LHCN-M2 (cell line): Measurements from ENCODE around the gene KSR2. TPM values are rescaled to one million over a fixed set of nuclear protein-coding genes. Genes with fewer than 3 reads are reported as not detected.

ENCODE experiments used
- DNase-seq: peaks from one replicate; pipeline ENCODE4 v3.0.0-alpha.2; 2012; ENCODE audit warnings: low read depth
- total RNA-seq: library from RNA; depleted of rRNA; stranded (reverse); fragments of >200 nt; gene quantifications from 2 replicates; pipeline ENCODE4 v1.2.3, GENCODE V29; 2014; rRNA removed

Gene KSR2
- total RNA-seq, 1 experiment from 2014 or later, result under 0.01 TPM

DNA sequence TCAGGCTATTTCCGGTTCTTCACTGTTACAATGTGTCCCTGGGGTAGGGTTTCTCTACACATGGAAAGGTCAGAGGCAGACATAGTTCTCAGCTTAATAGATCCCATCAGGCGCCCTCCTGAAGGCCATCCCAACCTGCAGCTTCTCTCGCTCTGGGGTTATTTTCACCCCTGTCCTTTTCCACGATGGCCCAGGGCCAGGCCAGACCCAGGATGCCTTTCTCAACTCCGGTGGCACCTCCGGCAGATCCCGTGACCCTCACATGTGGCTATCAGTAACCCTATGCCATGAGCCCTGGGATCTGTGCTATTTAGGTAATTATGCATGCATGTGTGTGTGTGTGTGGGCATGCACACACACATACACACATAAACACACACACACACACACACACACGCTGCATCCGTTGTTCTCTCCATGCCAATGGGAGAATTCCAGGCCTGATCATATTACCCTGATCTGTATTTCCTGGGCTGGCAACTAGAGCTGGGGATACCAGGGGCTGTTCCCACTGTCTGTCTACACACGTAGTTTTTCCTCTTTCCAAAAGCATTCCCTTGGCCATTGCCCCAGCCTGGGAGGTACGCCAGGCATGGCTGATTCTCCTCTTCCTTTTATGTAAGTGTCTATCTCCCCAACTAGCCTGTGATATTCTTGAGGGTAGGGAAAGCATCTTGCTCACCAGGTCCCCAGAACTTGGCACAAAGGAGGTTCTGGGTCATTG, 556.2 kb downstream of the KSR2 start:
- DNase-seq, result no peak

DNA sequence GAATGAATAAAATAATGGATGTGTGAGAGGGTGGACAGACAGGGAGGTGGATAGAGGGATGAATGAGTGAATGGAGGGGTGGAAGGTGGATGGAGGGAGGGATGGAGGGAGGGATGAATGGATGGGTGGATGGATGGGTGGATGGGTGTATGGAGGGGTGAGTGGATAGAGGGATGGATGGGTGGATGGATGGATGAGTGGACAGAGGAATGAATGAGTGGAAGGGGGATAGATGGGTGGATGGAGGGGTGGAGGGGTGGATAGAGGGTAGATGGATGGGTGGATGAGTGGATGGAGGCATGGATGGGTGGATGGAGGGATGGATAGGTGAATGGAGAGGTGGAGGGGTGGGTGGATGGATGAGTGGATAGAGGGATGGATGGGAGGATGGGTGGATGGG, 559.5 kb downstream of the KSR2 start:
- DNase-seq, result no peak

DNA sequence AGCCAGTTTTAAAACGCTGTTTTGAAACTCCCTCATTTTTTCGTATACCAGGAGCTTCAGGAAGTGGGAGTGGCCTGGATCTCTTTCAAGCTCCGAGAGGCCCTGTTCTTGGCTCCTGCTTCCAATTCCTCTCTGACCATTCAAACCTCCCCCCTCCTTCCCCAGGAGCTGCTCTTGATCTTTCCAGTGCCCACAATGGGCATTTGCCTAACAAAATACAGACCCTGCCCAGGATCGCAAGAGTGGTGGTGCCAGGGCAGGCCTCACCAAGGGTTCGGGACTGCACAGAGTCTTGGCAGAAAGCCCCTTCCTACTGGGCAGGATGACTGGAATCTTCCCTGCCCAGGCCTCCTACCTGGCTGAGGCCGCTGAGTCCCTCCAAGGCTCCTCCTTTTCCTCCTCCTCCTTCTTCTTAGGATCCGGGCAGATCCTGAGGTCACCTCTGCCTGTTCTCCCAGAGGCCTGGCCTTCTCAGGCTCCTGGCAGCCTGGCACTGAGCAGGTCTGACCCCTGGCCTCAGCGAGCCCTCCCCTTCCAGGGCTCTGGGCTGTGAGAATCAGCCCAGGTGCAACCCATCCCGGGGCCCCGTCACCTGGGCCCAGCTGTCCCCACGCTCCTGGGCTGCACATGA, 560.5 kb downstream of the KSR2 start:
- no peak for DNase-seq

DNA sequence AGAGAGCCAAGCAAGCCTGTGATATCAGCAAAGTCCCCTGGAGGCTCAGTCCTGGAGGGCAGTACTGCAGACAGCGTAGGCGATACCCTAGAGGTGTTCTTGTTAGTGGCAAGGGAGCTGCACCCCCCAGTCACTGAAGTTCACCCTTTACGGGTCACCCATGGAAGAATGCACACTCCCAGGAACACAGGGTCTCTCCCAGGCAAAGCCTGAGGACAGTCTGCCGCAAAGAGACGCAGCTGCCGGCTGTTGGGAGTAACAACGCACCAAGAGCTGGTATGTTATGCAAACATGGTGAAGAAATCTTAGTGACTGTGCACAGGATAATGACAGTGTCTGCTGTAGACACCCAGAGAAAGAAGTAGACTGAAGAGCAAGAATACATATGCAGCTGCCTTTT, 563.9 kb downstream of the KSR2 start:
- DNase-seq, result no peak

DNA sequence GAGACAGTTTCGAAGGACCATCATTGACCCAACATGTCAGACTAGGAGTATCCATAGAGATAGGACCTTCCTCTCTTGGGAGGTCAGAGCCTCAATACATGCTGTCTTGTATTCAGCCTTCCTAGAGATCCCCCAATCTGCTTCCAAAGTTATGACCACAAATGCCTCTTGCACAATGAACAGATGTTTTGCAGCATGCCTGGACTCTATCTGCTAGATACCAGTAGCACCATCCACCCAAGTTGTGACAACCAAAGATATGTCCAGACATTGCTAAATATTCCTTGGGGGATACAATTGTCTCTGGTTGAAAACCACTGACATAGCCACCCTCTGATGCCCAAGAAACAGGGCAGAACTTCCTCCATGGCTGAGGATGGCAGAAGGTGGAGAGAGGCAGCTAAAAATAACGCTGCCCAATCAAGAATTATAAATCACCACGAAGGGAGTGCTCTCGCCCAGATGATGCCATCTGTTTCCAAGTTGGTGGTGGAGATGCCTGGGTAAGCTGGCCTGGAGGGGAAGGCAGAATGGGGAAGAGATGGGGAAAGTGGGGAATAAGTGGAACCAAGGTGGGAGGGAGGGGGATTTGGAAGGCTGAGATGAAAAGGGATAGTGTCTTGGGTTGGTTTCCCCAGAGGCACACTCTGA, 564.5 kb downstream of the KSR2 start:
- no peak for DNase-seq

DNA sequence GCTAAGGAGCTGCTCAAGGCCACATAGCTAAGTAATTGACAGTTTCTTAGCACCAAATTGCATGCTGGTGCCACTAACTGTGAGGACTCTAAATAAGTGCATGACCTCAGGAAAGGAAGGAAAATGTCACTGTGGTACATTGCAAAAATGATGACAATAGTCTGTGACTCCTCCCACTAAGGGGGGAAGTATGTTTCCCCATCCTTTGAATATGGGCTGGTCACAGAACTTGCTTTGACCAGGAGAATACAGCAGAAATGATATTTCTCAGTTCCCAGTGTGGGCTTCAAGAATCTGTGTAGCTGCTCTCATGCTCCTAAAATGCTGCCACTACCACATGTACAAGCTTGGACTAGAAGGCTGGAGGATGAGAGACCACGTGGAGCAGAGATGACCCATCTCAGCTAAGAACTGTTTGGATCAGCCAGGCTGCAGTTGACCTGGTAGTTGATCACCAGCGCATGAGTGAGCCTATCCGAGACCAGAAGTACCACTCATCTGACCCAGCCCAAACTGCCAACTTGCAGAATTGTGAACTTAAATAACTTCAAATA, 565.1 kb downstream of the KSR2 start:
- no peak for DNase-seq

Other genes with a start within 250 kb of the KSR2 start
- gene RFC5, start 47.7 kb upstream of the KSR2 start, total RNA-seq, result 39.2 and 47.5 TPM in 2 replicates
- gene WSB2, start 92.2 kb upstream of the KSR2 start, total RNA-seq, result 126 and 131 TPM in 2 replicates
- gene VSIG10, start 135.0 kb upstream of the KSR2 start, total RNA-seq, result 17.1 and 20.8 TPM in 2 replicates
- 256 and 275 TPM in 2 replicates for gene PEBP1, start 167.1 kb upstream of the KSR2 start, total RNA-seq